ENCODE data around the gene PTOV1. TPM values are rescaled to one million over a fixed set of nuclear protein-coding genes. Genes with fewer than 3 reads are reported as not detected.

The PTOV1 gene
- total RNA-seq, 1 experiment from 2014 or later = 296 TPM

DNA sequence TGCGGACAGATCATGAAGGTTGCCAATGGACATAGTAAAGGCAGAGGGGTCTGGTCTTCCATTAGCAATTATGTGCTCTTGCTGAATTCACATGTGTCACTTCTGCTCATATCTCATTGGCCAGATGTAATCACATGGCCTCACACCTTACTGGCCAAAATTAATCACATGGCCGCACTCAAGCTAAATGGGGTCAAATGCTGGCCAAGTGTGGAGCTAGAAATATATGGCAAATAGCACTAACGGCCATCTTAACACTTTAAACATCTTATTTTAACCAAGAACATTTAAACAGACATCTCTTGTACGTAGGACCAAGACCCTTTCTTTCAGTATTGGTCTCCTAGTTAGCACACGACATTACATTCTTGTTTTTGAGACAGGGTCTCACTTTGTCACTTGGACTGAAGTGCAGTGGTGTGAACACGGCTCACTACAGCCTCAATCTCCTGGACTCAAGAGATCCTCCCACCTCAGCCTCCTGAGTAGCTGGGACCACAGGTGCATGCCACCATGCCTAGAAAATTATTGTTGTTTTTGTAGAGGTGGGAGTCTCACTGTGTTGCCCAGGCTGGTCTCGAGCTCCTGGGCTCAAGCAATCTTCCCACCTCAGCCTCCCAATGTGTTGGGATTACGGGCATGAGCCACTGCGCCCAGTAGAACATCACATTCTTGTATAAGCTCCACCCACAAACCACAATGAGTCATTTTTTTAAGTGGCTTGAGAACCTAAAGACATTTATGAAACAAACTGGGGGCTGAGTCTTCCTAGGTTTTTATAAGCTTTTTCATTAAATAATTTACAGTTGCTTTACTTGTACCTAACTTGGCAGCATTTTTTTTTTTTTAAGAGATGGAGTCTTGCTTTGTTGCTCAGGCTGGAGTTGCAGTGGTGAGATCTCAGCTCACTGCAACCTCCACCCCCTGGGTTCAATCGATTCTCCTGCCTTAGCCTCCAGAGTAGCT lies 2.9 kb upstream of the PTOV1 start:
- H3K36me3 Mint-ChIP-seq = peaks cover 21% of the 10 kb centered on the region
- no peak overlapping the region for H3K4me3 Mint-ChIP-seq
- ATAC-seq (no peak), DNase-seq (ENCODE audit: low spot score) (no peak)
- ChIA-PET POLR2A (interaction anchor here (1.0 kb wide), 1 partner anchor 17 kb away, joined by 5 read pairs; no protein-coding TSS in a partner anchor), CTCF (interaction anchor here (1.2 kb wide), 1 partner anchor 35 kb away, joined by 4 read pairs; the partner anchor contains the start of gene FUZ)
- peaks cover 20% of the 10 kb centered on the region for H3K4me1 Mint-ChIP-seq
- H3K9me3 Mint-ChIP-seq = peaks cover 10% of the 10 kb centered on the region
- TF ChIP-seq, protein P1, sequence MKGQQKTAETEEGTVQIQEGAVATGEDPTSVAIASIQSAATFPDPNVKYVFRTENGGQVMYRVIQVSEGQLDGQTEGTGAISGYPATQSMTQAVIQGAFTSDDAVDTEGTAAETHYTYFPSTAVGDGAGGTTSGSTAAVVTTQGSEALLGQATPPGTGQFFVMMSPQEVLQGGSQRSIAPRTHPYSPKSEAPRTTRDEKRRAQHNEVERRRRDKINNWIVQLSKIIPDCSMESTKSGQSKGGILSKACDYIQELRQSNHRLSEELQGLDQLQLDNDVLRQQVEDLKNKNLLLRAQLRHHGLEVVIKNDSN (CRISPR knock-in tag; IDR thresholded peaks at IDR 0.05) = peak; percentile 60; the same call in 1 of the 2 replicates
- TF ChIP-seq CDX4 (CRISPR knock-in tag; IDR thresholded peaks at IDR 0.05; ENCODE audit: borderline replicate concordance) = no peak
- peak; percentile 75 for TF ChIP-seq USF2 (CRISPR knock-in tag; IDR thresholded peaks at IDR 0.05)
- peaks cover 3% of the 10 kb centered on the region; the same call in 1 of the 2 replicates for H3K27me3 Mint-ChIP-seq (ENCODE audit: low read depth)
- H3K27ac Mint-ChIP-seq = no peak overlapping the region

DNA sequence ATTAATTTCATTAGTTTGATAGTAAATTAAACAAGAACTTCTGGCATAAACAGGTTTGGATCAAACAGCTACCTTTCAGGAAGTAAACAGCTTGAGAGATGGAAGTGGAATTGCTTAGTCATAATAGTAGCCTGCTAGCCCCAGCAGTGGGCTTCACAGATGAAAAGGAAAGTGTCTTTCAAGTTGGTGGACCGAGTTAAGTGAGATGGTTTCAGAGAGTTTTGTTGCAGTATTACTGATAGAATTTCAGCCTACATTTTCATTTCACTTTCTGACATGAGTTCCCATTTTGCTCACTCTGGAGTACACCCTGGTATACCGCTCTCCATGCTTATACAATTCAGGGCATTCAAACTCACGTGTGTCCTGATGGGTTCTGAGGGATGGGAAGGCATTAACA lies 2.0 kb upstream of the PTOV1 start:
- ChIA-PET CTCF (interaction anchor here (1.2 kb wide), 1 partner anchor 36 kb away, joined by 4 read pairs; the partner anchor contains the start of gene FUZ), POLR2A (interaction anchor here (2.6 kb wide), 1 partner anchor 20 kb away, joined by 13 read pairs; no protein-coding TSS in a partner anchor)
- H3K4me1 Mint-ChIP-seq = peaks cover 22% of the 10 kb centered on the region
- peaks cover 3% of the 10 kb centered on the region; the same call in 1 of the 2 replicates for H3K27me3 Mint-ChIP-seq (ENCODE audit: low read depth)
- H3K4me3 Mint-ChIP-seq = peak overlapping the region; percentile 29
- DNase-seq (ENCODE audit: low spot score) = no peak
- H3K27ac Mint-ChIP-seq = no peak overlapping the region; the same call in 1 of the 2 replicates
- TF ChIP-seq KAT7 (CRISPR knock-in tag; IDR thresholded peaks at IDR 0.05; ENCODE audit: borderline replicate concordance) = no peak
- TF ChIP-seq, protein P2, sequence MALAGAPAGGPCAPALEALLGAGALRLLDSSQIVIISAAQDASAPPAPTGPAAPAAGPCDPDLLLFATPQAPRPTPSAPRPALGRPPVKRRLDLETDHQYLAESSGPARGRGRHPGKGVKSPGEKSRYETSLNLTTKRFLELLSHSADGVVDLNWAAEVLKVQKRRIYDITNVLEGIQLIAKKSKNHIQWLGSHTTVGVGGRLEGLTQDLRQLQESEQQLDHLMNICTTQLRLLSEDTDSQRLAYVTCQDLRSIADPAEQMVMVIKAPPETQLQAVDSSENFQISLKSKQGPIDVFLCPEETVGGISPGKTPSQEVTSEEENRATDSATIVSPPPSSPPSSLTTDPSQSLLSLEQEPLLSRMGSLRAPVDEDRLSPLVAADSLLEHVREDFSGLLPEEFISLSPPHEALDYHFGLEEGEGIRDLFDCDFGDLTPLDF (CRISPR knock-in tag; IDR thresholded peaks at IDR 0.05) = no peak
- no peak for TF ChIP-seq ZBTB21 (CRISPR knock-in tag; IDR thresholded peaks at IDR 0.05; ENCODE audit: borderline replicate concordance)
- TF ChIP-seq MXD4 (CRISPR knock-in tag; IDR thresholded peaks at IDR 0.05; ENCODE audit: borderline replicate concordance) = no peak
- TF ChIP-seq, protein P3, sequence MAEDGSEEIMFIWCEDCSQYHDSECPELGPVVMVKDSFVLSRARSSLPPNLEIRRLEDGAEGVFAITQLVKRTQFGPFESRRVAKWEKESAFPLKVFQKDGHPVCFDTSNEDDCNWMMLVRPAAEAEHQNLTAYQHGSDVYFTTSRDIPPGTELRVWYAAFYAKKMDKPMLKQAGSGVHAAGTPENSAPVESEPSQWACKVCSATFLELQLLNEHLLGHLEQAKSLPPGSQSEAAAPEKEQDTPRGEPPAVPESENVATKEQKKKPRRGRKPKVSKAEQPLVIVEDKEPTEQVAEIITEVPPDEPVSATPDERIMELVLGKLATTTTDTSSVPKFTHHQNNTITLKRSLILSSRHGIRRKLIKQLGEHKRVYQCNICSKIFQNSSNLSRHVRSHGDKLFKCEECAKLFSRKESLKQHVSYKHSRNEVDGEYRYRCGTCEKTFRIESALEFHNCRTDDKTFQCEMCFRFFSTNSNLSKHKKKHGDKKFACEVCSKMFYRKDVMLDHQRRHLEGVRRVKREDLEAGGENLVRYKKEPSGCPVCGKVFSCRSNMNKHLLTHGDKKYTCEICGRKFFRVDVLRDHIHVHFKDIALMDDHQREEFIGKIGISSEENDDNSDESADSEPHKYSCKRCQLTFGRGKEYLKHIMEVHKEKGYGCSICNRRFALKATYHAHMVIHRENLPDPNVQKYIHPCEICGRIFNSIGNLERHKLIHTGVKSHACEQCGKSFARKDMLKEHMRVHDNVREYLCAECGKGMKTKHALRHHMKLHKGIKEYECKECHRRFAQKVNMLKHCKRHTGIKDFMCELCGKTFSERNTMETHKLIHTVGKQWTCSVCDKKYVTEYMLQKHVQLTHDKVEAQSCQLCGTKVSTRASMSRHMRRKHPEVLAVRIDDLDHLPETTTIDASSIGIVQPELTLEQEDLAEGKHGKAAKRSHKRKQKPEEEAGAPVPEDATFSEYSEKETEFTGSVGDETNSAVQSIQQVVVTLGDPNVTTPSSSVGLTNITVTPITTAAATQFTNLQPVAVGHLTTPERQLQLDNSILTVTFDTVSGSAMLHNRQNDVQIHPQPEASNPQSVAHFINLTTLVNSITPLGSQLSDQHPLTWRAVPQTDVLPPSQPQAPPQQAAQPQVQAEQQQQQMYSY (CRISPR knock-in tag; IDR thresholded peaks at IDR 0.05) = no peak
- no peak for TF ChIP-seq ZNF219 (CRISPR knock-in tag; IDR thresholded peaks at IDR 0.05; ENCODE audit: borderline replicate concordance)
- TF ChIP-seq, protein P4, sequence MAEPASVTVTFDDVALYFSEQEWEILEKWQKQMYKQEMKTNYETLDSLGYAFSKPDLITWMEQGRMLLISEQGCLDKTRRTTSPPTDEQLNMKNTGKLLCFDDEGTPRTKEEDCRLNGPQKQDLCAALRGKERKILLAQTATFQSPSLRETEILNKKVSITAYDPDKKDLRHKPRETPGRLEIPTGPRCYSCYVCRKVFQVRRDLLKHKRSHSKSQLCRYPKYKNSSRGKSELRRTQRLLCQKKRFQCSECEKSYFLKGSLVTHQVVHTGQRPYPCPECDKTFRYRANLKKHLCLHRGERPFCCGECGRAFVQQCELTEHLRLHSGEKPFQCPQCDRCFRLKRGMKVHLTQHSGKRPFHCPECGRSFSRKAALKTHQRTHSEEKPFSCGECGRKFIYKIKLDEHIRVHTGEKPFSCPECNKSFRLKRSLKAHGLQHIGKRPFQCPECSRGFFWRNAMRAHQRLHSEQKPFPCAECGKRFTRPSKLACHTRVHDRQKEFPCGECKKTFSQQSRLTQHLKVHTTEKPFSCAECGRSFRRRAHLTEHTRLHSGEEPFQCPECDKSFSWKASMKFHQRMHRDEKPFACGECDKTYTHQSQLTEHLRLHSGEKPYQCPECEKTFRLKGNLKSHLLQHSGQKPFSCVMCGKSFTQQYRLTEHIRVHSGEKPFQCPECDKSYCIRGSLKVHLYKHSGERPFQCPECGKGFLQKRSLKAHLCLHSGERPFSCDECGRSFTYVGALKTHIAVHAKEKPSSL (CRISPR knock-in tag; conservative IDR thresholded peaks at IDR 0.05) = no peak
- no peak for TF ChIP-seq ZNF121 (CRISPR knock-in tag; IDR thresholded peaks at IDR 0.05)
- ATAC-seq = no peak
- H3K36me3 Mint-ChIP-seq = peaks cover 21% of the 10 kb centered on the region
- peaks cover 10% of the 10 kb centered on the region for H3K9me3 Mint-ChIP-seq

Data from WTC11 (cell line).